ENCODE measurements around the gene ERICH2.

The ERICH2 gene

GRCh38 chr2:170823898-170824215 is 53.7 kb downstream of the ERICH2 start:
- Histone ChIP-seq H3K27ac (replicated peaks) (no peak overlapping the region), H3K27me3 (ENCODE audit: insufficient read depth, poor library complexity, severe bottlenecking) (peaks cover 72% of the 10 kb centered on the region), H3K4me3 (replicated peaks; ENCODE audit: insufficient read depth, low read length) (no peak overlapping the region)
- no peak for TF ChIP-seq SPI1 (IDR thresholded peaks at IDR 0.05; ENCODE audit: borderline replicate concordance, low read depth)
- no peak for TF ChIP-seq REST (IDR thresholded peaks at IDR 0.05; ENCODE audit: insufficient replicate concordance, low read depth)
- no peak for TF ChIP-seq POLR2AphosphoS5 (IDR thresholded peaks at IDR 0.05; ENCODE audit: low read depth)
- no peak for TF ChIP-seq CTCF (IDR thresholded peaks at IDR 0.05; ENCODE audit: insufficient read depth, low read length)
- TF ChIP-seq GABPA (IDR thresholded peaks at IDR 0.05; ENCODE audit: low read depth), result no peak
- DNase-seq (ENCODE audit: low read depth in 1 of 2, low spot score in 1 of 2), result no peak

- Histone ChIP-seq H3K27me3 (ENCODE audit: insufficient read depth, poor library complexity, severe bottlenecking) (peaks cover 65% of the 10 kb centered on the region), H3K27ac (replicated peaks) (no peak overlapping the region), H3K4me3 (replicated peaks; ENCODE audit: insufficient read depth, low read length) (no peak overlapping the region)
- no peak for TF ChIP-seq REST (IDR thresholded peaks at IDR 0.05; ENCODE audit: insufficient replicate concordance, low read depth)
- no peak for TF ChIP-seq POLR2AphosphoS5 (IDR thresholded peaks at IDR 0.05; ENCODE audit: low read depth)
- TF ChIP-seq GABPA (IDR thresholded peaks at IDR 0.05; ENCODE audit: low read depth), result no peak
- TF ChIP-seq SPI1 (IDR thresholded peaks at IDR 0.05; ENCODE audit: borderline replicate concordance, low read depth), result no peak
- TF ChIP-seq CTCF (IDR thresholded peaks at IDR 0.05; ENCODE audit: insufficient read depth, low read length), result no peak
- DNase-seq (ENCODE audit: low read depth in 1 of 2, low spot score in 1 of 2), result no peak
Observed at GRCh38 chr2:170824526-170825015, 54.4 kb downstream of the ERICH2 start.

GRCh38 chr2:170827841-170828532 is 57.8 kb downstream of the ERICH2 start:
- TF ChIP-seq SPI1 (IDR thresholded peaks at IDR 0.05; ENCODE audit: borderline replicate concordance, low read depth), result no peak
- no peak for DNase-seq (ENCODE audit: low read depth in 1 of 2, low spot score in 1 of 2)
- Histone ChIP-seq H3K27ac (replicated peaks) (no peak overlapping the region), H3K4me3 (replicated peaks; ENCODE audit: insufficient read depth, low read length) (no peak overlapping the region), H3K27me3 (ENCODE audit: insufficient read depth, poor library complexity, severe bottlenecking) (peaks cover 32% of the 10 kb centered on the region)

GRCh38 chr2:170828533-170828916 is 58.3 kb downstream of the ERICH2 start:
- DNase-seq (ENCODE audit: low read depth in 1 of 2, low spot score in 1 of 2), result no peak
- Histone ChIP-seq H3K27ac (replicated peaks) (no peak overlapping the region), H3K4me3 (replicated peaks; ENCODE audit: insufficient read depth, low read length) (no peak overlapping the region), H3K27me3 (ENCODE audit: insufficient read depth, poor library complexity, severe bottlenecking) (peaks cover 28% of the 10 kb centered on the region)
- no peak for TF ChIP-seq REST (IDR thresholded peaks at IDR 0.05; ENCODE audit: insufficient replicate concordance, low read depth)
- TF ChIP-seq CTCF (IDR thresholded peaks at IDR 0.05; ENCODE audit: insufficient read depth, low read length), result no peak
- TF ChIP-seq SPI1 (IDR thresholded peaks at IDR 0.05; ENCODE audit: borderline replicate concordance, low read depth), result no peak
- TF ChIP-seq GABPA (IDR thresholded peaks at IDR 0.05; ENCODE audit: low read depth), result no peak
- no peak for TF ChIP-seq POLR2AphosphoS5 (IDR thresholded peaks at IDR 0.05; ENCODE audit: low read depth)
